Hepatocyte (in vitro differentiated cells): ENCODE results near the gene SKP1.

ENCODE experiments used
- EZH2 ChIP-seq: fragments of 200-600 bp; sonication (generic); IDR thresholded peaks from 2 replicates; pipeline ENCODE4 v1.6.1; 2016; ENCODE audit warnings: antibody characterized with exemption, mild to moderate bottlenecking, borderline replicate concordance
- EZH2phosphoT487 ChIP-seq: fragments of 200-600 bp; sonication (generic); IDR thresholded peaks from one replicate; pipeline ENCODE4 v1.6.1; 2018; ENCODE audit warnings: antibody characterized with exemption, mild to moderate bottlenecking, low read depth, moderate library complexity; ENCODE audit not compliant: unreplicated experiment, severe bottlenecking
- TF ChIP-seq, protein P1 (sequence below): fragments of 200-600 bp; sonication (generic); IDR thresholded peaks from 2 replicates; pipeline ENCODE4 v1.5.1; 2016; ENCODE audit warnings: antibody characterized with exemption, mild to moderate bottlenecking; ENCODE audit not compliant: poor library complexity

DNA sequence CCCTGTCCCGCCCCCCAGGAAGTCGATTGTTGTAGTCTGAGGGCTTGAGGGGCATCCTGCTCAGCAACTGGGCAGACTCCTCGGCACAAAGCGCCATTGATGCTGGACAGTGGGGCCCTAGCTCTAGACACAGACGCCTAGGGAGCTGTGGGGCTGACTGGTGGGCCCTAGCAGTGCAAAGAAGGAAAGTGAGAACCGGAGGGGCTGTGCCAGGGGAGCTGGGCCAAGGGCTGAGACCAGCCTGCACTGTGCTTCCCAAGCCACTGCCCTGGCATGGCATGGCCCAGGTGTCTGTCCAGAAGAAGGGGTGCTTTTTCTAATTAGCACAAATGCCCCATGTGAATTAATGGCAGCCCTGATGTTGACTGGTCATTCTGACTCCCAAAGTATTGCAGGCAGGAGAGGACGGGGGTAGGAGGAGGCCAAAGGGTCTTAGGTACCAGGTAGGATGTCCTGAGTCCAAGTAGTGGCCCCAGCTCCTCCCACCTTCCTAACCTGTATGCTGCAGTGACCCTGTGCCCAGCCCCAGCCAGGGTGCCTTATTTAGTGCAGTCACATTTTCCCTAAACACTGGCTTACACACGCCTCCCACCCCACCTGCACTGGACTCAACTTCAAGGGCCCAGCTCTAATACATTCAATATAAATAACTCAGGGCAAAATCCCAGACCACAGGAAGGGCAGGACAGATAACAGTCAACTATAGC is 46.4 kb downstream of the SKP1 start:
- TF ChIP-seq, protein P1, sequence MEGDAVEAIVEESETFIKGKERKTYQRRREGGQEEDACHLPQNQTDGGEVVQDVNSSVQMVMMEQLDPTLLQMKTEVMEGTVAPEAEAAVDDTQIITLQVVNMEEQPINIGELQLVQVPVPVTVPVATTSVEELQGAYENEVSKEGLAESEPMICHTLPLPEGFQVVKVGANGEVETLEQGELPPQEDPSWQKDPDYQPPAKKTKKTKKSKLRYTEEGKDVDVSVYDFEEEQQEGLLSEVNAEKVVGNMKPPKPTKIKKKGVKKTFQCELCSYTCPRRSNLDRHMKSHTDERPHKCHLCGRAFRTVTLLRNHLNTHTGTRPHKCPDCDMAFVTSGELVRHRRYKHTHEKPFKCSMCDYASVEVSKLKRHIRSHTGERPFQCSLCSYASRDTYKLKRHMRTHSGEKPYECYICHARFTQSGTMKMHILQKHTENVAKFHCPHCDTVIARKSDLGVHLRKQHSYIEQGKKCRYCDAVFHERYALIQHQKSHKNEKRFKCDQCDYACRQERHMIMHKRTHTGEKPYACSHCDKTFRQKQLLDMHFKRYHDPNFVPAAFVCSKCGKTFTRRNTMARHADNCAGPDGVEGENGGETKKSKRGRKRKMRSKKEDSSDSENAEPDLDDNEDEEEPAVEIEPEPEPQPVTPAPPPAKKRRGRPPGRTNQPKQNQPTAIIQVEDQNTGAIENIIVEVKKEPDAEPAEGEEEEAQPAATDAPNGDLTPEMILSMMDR: no peak
- TF ChIP-seq EZH2 (no peak), EZH2phosphoT487 (no peak)
